Putamen (tissue), 1 donor: Measurements from ENCODE around the gene MTR.

ENCODE experiments used
- DNase-seq: peaks from one replicate; pipeline ENCODE4 v3.0.0-alpha.2; 2016; ENCODE audit warnings: low spot score

MTR gene

GRCh38 chr1:236864996-236865817, 70.1 kb downstream of the MTR start:
- no peak for DNase-seq

- DNase-seq: no peak
Observed at GRCh38 chr1:236865818-236866155, 70.7 kb downstream of the MTR start.

- DNase-seq: no peak
Observed at GRCh38 chr1:236868625-236869467, 73.8 kb downstream of the MTR start.

- no peak for DNase-seq
Observed at GRCh38 chr1:236869911-236870310, 74.8 kb downstream of the MTR start.

DNA sequence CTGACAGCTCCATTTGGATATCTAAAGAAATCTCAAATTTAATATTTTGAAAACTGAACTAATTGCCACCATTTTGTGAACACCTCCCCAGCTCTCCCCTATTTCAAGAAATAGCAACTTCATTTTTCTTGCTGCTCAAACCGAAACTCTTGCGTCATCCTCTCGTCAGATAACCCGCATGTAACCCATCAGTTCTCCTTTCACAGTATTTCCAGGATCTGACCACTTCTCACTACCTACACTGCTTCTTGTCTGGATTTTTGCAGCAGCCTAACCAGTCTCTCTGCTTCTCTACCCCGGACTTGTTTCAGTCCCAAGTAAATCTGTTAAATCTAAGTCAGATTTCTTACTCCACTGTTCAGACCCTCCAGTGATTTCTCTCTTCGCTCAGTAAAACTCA, 75.6 kb downstream of the MTR start:
- DNase-seq: no peak

GRCh38 chr1:236872075-236872666, 77.1 kb downstream of the MTR start:
- DNase-seq: no peak

GRCh38 chr1:236875975-236876374, 80.9 kb downstream of the MTR start:
- no peak for DNase-seq

DNA sequence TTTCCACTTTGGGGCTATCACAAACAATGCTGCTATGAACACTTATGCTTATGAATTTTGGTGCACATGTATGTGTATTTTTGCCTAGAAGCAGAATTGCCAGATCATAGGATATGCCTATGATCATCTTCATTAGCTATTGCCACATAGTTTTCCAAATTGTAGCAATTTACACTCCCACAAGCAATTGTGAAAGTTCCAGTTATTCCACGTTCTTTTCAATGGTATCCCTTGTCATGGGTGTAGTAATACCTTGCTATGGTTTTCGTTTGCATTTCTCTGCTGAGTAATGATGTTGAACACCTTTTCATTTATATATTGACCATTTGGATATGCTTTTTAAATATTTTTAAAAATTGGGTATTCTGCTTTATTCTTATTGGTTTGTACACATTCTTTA, 82.6 kb downstream of the MTR start:
- no peak for DNase-seq

- DNase-seq: no peak
Observed at GRCh38 chr1:236880209-236880608, 85.1 kb downstream of the MTR start.

DNA sequence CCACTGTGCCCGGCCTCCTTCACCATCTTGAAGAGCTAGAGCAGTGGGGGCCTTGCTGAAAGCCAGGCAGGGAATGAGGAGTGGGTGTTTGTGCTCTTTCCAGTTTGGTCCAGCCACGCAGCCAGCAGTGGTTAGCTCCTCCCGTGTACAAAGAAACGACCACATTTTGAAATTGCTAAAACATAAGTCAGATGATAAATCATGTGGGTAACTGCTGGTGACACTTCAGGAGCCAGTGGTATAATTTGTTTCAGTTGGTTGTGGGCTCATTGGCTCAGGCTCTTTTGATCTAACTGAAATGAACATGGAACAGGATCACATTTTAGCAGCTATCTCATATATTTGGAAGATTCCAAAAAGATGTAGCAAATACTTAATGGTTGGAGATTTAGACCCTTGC, 87.6 kb downstream of the MTR start:
- DNase-seq: no peak

GRCh38 chr1:236886199-236886598, 91.1 kb downstream of the MTR start:
- DNase-seq: no peak

DNA sequence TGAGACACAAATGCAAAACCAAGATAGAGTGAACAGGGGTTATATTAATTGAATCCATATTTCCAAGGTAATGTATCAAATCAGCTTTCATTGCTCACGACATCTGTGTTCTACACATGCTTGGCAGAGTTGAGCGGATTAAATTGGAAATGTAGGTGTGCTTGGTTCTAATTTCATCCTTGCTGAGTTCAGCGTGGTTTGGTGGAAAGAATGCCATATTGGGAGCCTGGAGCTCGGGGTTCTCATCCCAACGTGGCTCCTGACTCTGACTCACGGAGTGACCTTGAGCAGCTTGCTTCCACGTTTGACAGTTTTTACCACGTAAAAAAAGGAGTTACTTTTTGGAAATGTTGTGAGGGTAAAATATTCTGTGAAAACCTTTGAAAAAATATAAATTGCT, 92.0 kb downstream of the MTR start:
- peak; percentile 77 for DNase-seq

DNA sequence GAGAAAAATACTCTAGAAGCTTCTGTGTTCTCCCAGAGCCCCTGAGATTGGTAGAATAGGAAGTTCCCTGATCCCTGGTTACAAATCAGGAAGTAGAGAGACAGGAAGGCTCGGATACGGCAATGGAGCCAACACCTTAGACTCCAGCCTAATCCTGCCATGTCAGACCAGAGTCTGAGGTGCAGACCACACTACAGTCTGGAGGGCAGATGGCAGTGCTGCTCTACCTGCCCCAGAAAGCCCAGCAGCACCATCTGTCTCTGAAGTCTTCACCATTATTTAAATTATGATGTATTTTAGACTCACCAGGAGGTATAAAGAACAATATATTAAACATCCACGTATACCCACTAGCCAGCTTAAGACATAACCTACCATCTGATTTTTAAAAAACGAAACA, 93.0 kb downstream of the MTR start:
- no peak for DNase-seq

DNA sequence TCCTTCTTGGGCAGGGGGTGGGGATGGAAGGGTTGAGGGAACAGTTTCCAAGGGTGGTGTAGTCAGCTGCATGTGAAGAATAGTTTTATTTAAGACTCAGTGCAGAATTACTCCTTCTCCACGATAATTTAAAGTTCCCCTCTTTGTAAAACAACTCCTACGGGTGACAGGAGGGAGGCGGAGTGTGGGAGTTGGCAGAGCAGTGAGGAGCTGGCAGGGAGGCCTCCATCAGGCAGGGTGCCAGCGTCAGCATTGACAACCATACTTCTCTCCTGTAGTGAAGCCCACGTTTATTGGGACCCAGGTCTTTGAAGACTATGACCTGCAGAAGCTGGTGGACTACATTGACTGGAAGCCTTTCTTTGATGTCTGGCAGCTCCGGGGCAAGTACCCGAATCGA, 93.8 kb downstream of the MTR start:
- DNase-seq: peak; percentile 81

- DNase-seq: no peak
Observed at GRCh38 chr1:236890152-236891056, 95.3 kb downstream of the MTR start.

- DNase-seq: no peak
Observed at GRCh38 chr1:236893626-236894545, 98.8 kb downstream of the MTR start.

DNA sequence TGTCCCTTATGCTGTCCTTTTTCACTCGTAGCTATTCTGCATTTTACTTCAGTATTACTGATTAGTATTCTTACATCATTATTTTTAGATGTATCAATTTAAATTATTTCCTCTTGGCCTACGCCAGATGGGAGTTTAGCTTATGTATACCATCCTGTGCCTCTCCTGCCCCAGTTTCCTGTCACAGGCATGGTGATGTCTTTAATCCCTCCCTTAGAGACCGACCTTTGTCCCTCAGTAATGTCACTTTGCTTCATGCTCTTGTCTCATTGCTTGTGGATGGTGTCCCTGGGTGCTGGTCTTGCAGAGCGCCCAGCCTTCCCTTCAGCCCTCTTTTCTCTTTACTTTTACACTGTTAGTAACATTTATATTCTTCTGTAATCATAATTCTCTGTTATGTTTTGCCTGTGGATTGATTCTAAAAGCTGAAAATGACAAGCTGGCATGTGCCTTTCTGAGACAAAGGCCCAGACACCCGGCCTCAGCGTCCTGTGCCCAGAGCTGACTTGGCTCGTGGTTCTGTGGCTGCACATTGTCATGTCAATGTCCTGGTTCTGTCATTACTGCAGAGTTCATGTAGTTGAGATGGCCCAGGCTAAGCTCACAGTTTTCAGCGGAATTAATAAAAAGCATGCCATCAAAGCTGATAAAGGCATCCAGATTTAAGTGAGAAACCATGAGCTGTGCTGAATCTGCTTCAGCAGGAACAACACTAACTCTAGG, 100.7 kb downstream of the MTR start:
- DNase-seq: no peak

GRCh38 chr1:236896716-236897115, 101.6 kb downstream of the MTR start:
- no peak for DNase-seq

GRCh38 chr1:236904892-236905741, 110.0 kb downstream of the MTR start:
- DNase-seq: no peak
